HepG2 (cell line): ENCODE results near the gene ARL16. TPM values are rescaled to one million over a fixed set of nuclear protein-coding genes. Genes with fewer than 3 reads are reported as not detected.
A peak's percentile ranks its signal among the peaks of the same experiment; 100 is the strongest.

Experiments
- DRAP1 ChIP-seq: IDR thresholded peaks from 2 replicates; pipeline ENCODE4 v1.6.1; 2016; ENCODE audit warnings: missing genetic modification reagents, missing compliant biosample characterization
- EP300 ChIP-seq, 3 experiments: sonication (generic) in 1 of 3; formaldehyde crosslinking in 1 of 3; IDR thresholded peaks; 2 replicates each; pipeline versions ENCODE4 v1.5.1 to v1.6.1; 2011 to 2020; ENCODE audit warnings: low read depth in 2 of 3, low read length in 2 of 3, borderline replicate concordance in 1 of 3, improper control_type of control experiment in 1 of 3, mild to moderate bottlenecking in 1 of 3, missing genetic modification reagents in 1 of 3, moderate library complexity in 1 of 3
- GABPA ChIP-seq, 2 experiments: IDR thresholded peaks; 2 replicates each; pipeline ENCODE4 v1.6.1; 2011 to 2016; ENCODE audit warnings: low read depth in 2 of 2, low read length in 1 of 2, missing biosample characterization in 1 of 2, missing genetic modification characterization in 1 of 2
- MXD1 ChIP-seq: sonication (generic); formaldehyde crosslinking; IDR thresholded peaks from 2 replicates; pipeline ENCODE4 v1.4.0; 2020; ENCODE audit warnings: mild to moderate bottlenecking, missing genetic modification reagents
- PATZ1 ChIP-seq: sonication (generic); formaldehyde crosslinking; IDR thresholded peaks from 2 replicates; pipeline ENCODE4 v1.4.0; 2020; ENCODE audit warnings: missing genetic modification reagents
- POGK ChIP-seq: sonication (generic); formaldehyde crosslinking; conservative IDR thresholded peaks from 2 replicates; pipeline ENCODE4 v1.8.0; 2022; ENCODE audit warnings: mild to moderate bottlenecking, moderate library complexity, missing genetic modification reagents
- SALL2 ChIP-seq: sonication (generic); formaldehyde crosslinking; IDR thresholded peaks from 2 replicates; pipeline ENCODE4 v1.8.1; 2023; ENCODE audit warnings: mild to moderate bottlenecking, missing genetic modification reagents, inconsistent platforms
- SIX4 ChIP-seq: sonication (generic); formaldehyde crosslinking; IDR thresholded peaks from 2 replicates; pipeline ENCODE4 v1.4.0; 2020; ENCODE audit warnings: missing genetic modification reagents
- SRSF1 ChIP-seq: fragments of 200-400 bp; formaldehyde crosslinking; optimal IDR thresholded peaks from 2 replicates; pipeline ENCODE3; 2017; ENCODE audit warnings: mild to moderate bottlenecking, low read depth, low read length, moderate library complexity
- SUZ12 ChIP-seq: fragments of 150-350 bp; IDR thresholded peaks from 2 replicates; pipeline ENCODE4 v1.6.1; 2014; ENCODE audit warnings: low read depth, low read length
- TARDBP ChIP-seq: sonication (generic); formaldehyde crosslinking; IDR thresholded peaks from 2 replicates; pipeline ENCODE4 v1.8.0; 2022; ENCODE audit warnings: mild to moderate bottlenecking, missing genetic modification reagents
- ZNF564 ChIP-seq: sonication (generic); formaldehyde crosslinking; IDR thresholded peaks from 2 replicates; pipeline ENCODE4 v1.8.1; 2023; ENCODE audit warnings: mild to moderate bottlenecking, missing genetic modification reagents
- ZNF616 ChIP-seq: sonication (generic); formaldehyde crosslinking; IDR thresholded peaks from 2 replicates; pipeline ENCODE4 v1.5.0; 2020; ENCODE audit warnings: low read depth, mild to moderate bottlenecking, missing genetic modification reagents
- ZNF839 ChIP-seq: sonication (generic); formaldehyde crosslinking; IDR thresholded peaks from 2 replicates; pipeline ENCODE4 v1.4.0; 2020; ENCODE audit warnings: missing genetic modification reagents, mild to moderate bottlenecking, borderline replicate concordance
- polyA plus RNA-seq, 8 experiments: library from polyadenylated mRNA; depleted of rRNA in 3 of 8; stranded (reverse) in 7 of 8; unstranded in 1 of 8; fragments of >200 nt; fragmentation: Illumina TruSeq in 4 of 8; extraction: Trizol in 4 of 8; gene quantifications; 2 replicates each; pipeline versions ENCODE4 v1.2.1 to v1.2.3, GENCODE V29; 2011 to 2016; ENCODE audit warnings: low read depth in 4 of 8, missing spikeins in 1 of 8, mixed read lengths in 1 of 8; ENCODE audit not compliant: insufficient read depth in 1 of 8
- total RNA-seq, 5 experiments: library from RNA; depleted of rRNA; stranded (reverse); fragments of >200 nt; fragmentation: Illumina TruSeq; extraction: Trizol; gene quantifications; 2 replicates each; pipeline ENCODE4 v1.2.3, GENCODE V29; 2016; ENCODE audit warnings: low read depth in 1 of 5
- TF ChIP-seq, protein P1 (sequence below): sonication (generic); formaldehyde crosslinking; IDR thresholded peaks from 2 replicates; pipeline ENCODE4 v1.4.0; 2020; ENCODE audit warnings: mild to moderate bottlenecking, missing genetic modification reagents
- TF ChIP-seq, protein P2 (sequence below): sonication (generic); formaldehyde crosslinking; IDR thresholded peaks from 2 replicates; pipeline ENCODE4 v1.5.0; 2020; ENCODE audit warnings: mild to moderate bottlenecking, missing genetic modification reagents

The ARL16 gene
- total and polyA plus RNA-seq, 2 of the 13 experiments (the other 11 are each of a cell fraction or from before 2014, with no cell fraction given), result 20.8 to 30.8 TPM

- TF ChIP-seq, protein P1, sequence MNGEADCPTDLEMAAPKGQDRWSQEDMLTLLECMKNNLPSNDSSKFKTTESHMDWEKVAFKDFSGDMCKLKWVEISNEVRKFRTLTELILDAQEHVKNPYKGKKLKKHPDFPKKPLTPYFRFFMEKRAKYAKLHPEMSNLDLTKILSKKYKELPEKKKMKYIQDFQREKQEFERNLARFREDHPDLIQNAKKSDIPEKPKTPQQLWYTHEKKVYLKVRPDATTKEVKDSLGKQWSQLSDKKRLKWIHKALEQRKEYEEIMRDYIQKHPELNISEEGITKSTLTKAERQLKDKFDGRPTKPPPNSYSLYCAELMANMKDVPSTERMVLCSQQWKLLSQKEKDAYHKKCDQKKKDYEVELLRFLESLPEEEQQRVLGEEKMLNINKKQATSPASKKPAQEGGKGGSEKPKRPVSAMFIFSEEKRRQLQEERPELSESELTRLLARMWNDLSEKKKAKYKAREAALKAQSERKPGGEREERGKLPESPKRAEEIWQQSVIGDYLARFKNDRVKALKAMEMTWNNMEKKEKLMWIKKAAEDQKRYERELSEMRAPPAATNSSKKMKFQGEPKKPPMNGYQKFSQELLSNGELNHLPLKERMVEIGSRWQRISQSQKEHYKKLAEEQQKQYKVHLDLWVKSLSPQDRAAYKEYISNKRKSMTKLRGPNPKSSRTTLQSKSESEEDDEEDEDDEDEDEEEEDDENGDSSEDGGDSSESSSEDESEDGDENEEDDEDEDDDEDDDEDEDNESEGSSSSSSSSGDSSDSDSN (CRISPR knock-in tag), result peak; percentile 76
- TF ChIP-seq DRAP1 (CRISPR knock-in tag), result peak; percentile 66; the same call in 1 of the 2 replicates
- TF ChIP-seq ZNF616 (CRISPR knock-in tag), result peak; percentile 69; the same call in 1 of the 2 replicates
- peak; percentile 78 for TF ChIP-seq MXD1
- TF ChIP-seq PATZ1 (CRISPR knock-in tag), result peak; percentile 97
- no peak for TF ChIP-seq GABPA (IDR thresholded peaks at IDR 0.05; ENCODE audit: low read depth, low read length)
- TF ChIP-seq GABPA (CRISPR knock-in tag; IDR thresholded peaks at IDR 0.05; ENCODE audit: low read depth), result peak; percentile 83
- peak; percentile 76 for TF ChIP-seq SRSF1
- no peak for TF ChIP-seq SUZ12
- peak; percentile 16; the same call in 1 of the 2 replicates for TF ChIP-seq ZNF564 (CRISPR knock-in tag)
- TF ChIP-seq SIX4 (CRISPR knock-in tag), result no peak
- TF ChIP-seq EP300 (IDR thresholded peaks at IDR 0.05; ENCODE audit: low read depth in 2 of 2, low read length in 2 of 2), result no peak
- peak; percentile 29; the same call in 1 of the 2 replicates for TF ChIP-seq EP300 (CRISPR knock-in tag; IDR thresholded peaks at IDR 0.05; ENCODE audit: borderline replicate concordance)
- TF ChIP-seq POGK, result peak; percentile 89
- peak; percentile 50; the same call in 1 of the 2 replicates for TF ChIP-seq ZNF839
- TF ChIP-seq, protein P2, sequence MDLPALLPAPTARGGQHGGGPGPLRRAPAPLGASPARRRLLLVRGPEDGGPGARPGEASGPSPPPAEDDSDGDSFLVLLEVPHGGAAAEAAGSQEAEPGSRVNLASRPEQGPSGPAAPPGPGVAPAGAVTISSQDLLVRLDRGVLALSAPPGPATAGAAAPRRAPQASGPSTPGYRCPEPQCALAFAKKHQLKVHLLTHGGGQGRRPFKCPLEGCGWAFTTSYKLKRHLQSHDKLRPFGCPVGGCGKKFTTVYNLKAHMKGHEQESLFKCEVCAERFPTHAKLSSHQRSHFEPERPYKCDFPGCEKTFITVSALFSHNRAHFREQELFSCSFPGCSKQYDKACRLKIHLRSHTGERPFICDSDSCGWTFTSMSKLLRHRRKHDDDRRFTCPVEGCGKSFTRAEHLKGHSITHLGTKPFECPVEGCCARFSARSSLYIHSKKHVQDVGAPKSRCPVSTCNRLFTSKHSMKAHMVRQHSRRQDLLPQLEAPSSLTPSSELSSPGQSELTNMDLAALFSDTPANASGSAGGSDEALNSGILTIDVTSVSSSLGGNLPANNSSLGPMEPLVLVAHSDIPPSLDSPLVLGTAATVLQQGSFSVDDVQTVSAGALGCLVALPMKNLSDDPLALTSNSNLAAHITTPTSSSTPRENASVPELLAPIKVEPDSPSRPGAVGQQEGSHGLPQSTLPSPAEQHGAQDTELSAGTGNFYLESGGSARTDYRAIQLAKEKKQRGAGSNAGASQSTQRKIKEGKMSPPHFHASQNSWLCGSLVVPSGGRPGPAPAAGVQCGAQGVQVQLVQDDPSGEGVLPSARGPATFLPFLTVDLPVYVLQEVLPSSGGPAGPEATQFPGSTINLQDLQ (CRISPR knock-in tag), result 0 out of 2 replicates have a peak, but pooled peaks have one; percentile 2
- TF ChIP-seq SALL2 (CRISPR knock-in tag), result peak; percentile 85
- TF ChIP-seq TARDBP, result peak; percentile 90
These were observed 30.2 kb upstream of the ARL16 start (continued) for GRCh38 chr17:81713556-81714411.
